ENCODE results near the gene PLPP1. TPM values are rescaled to one million over a fixed set of nuclear protein-coding genes. Genes with fewer than 3 reads are reported as not detected.

Gene PLPP1
- polyA plus RNA-seq, 4 donors = 79.4 to 101 (median 89.7) TPM

DNA sequence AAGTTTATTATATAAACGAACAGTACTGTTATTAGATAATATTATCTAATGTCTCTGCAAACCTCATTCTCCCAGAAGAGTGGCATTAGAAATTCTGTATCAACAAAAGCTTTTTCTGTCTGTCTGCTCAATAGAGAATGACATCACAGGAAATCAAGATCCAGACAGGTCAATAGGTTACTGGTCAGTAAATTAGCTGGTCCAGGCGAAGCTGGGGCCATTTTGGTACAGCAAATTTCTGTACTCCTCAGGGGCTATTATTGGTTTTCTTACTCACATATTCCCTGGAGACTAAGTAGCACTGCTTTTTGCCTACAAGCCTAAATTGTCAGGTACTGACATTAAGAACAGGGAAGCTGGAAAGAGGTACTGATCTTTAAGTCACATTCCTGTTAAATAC lies 80.5 kb downstream of the PLPP1 start:
- DNase-seq (ENCODE audit: low read depth in 4 of 4, low spot score in 2 of 4) = no peak

DNA sequence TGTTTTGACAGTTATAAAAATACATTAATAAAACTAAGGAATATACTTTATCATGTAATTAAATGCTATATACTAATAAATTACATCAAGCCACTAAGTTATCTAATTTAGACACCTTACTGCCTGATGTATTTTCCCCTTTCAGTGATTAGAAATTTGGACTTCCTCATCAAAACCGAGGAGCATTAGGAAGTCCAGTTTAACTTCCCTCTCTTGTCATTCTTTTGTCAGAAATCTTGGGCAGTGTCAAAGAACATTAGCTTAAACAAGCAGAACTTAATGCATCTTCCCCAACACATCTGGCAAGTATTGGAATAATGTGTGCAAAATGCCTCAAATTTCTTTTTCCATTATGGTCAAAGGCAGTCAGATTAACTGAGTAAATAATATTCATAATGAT lies 81.6 kb downstream of the PLPP1 start:
- DNase-seq (ENCODE audit: low read depth in 4 of 4, low spot score in 2 of 4) = no peak

DNA sequence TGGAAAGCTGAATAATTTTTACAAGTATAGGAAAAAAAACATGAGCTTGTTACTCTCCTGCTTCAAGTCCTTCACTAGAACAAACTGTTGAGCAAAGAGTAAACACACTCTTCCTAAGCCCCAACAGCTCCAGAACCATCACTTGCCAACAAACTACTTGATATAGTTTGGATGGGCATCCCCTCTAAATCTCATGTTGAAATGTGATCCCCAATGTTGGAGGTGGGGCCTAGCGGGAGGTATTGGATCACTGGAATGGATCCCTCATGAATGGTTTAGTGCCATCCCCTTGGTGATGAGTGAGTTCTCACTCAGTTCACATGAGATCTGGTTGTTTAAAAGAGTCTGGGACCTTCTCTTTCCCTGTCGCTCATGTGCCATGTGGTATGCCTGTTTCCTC lies 82.8 kb downstream of the PLPP1 start:
- no peak for DNase-seq (ENCODE audit: low read depth in 4 of 4, low spot score in 2 of 4)

DNA sequence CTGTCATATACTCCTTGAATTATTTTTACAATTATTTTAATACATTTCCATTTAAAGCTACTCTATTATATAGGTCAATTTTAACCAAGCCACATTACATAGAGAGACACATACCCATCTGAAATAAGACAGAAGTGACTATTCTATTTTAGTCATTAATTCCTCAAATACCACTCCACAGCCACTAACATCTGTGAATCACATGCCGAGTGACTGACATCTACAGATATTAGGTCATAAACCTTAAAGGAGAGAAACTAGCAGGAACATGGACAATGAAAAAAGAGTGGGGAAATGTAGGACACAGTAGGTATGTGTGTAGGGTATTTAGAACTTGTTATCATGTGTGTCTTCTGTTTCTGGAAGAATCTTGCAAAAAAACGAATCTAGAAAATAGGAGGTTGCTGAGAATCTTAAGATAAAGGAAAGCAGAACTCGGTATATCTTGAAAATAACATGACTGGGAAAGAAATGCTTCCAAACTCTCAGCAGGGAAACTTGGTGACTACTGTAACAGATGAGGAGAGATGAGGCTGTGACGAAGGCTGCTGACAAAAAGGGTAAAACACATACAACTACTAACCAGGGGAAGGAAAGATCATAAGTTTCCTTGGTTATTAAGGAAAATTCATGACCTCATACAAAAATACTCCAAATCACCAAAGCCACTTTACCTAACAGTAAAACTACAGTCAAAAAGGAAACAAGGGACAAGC lies 84.6 kb downstream of the PLPP1 start:
- DNase-seq (ENCODE audit: low read depth in 4 of 4, low spot score in 2 of 4) = no peak

DNA sequence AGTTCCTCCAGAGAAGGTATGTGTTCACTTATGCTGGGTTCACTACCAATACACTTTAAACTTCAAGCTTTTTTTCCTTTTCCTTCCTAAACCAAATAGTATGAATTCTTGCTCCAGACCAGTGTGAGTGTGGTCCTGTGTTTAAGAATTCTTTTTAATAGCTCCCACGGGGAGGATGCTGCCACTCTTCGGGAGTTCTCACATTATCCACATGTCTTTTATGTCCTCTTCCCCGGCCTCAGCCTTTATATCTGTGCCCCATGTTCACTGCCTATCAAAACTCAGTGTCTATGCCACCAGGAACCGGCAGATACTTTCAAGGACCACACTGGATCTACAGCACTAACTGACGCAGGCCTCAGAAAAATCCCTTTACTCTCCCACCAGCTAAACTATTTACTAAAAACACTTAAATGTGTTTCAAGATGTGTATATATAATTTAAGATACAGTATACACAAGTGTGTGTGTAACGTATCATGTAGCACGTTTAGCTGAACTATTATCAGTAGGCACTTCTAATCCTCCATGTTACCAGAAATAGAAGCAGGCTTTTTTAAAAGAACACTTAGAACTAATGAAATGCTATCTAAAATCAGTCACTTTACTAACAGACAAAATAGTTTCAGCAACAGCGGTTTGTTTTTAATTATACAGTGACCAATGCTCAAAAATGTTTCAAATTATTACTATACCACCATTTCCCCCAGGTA lies 88.0 kb downstream of the PLPP1 start:
- DNase-seq (ENCODE audit: low read depth in 4 of 4, low spot score in 2 of 4) = no peak

DNA sequence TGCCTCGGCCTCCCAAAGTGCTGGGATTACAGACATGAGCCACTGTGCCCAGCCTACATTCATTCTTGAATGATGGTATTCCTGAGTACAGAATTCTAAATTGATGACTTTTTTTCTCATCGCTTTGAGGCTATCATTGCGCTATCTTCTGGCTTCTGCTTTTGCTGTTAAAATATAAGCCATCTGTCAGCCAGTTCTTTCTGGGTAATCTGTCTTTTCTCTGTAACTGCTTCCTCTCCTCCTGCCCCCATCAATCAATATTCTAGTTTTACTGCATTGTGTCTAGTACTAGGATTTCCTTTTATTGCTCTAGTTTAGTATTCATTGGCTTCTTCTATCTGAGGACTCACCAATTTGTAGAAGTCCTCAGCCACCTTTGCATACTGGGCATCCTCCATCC lies 89.0 kb downstream of the PLPP1 start:
- DNase-seq (ENCODE audit: low read depth in 4 of 4, low spot score in 2 of 4) = no peak

DNA sequence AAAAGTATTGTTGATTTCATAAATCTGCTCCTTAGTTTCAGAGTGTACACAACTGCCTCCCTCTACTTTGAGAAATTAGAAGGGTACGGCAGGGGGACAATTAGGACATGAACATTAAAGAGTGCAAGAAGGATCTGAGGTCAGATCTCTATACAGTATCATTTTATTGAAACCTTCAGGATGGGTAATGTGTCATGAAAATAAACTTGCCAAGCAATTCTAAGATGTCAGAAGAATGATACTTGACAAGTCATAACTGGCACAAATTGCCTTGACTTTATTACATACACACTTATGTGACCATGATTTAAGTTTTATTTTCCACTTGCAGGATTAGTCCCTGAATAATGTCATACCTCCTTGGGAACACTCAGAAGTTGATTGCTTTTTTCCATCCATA lies 92.8 kb downstream of the PLPP1 start:
- no peak for DNase-seq (ENCODE audit: low read depth in 4 of 4, low spot score in 2 of 4)

DNA sequence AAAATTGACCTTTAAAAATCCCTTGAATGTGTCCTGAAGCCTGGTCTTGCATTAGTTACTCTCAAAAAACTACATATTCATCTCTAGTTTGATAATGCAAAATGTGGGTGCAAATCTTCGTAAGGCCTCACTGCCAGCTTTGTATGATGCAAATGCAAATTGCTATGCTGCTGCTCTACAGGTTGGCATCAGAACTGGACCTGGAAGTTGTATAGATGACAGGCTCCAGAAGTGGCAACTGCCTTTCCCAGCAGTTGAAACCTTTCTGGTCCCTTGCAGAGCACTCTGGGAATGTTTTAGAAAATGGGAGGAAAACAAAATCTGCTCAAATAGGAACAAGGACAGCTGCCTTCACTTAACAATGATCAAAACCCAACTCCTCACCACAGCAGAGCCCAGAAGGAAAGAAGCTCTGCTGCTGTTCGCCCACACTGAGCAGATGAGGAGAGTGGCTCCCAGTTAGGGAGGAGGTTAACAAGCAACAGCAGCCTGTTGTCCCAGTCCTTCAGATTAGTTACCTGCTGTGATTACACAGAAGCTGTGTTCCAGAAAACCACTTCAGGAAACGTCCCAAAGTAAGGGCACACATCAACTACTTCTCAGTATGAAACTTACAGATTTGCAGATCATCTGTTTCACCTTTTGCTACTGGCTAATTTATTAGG lies 93.5 kb downstream of the PLPP1 start:
- DNase-seq (ENCODE audit: low read depth in 4 of 4, low spot score in 2 of 4) = no peak

DNA sequence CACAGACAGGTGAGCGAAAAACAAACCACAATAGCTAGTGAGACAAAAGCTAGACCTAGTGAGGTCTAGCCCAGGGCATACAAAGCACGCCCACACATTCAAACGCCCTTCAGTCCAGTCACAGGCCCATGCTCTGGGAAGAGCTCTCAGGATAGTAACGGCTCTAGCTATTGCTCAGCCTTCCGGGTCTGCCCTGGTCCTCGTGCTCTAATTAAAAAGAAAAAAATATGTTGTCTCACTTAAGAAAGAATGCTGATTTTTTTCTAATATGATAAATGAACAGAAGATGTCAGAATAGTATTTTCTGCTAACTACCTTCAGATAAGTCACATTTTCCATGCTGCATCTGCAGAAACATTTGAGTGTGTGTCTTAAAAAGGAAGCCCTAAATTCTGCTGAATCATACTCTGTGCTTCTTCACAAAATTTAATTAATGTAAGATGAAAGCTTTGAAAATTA lies 94.5 kb downstream of the PLPP1 start:
- no peak for DNase-seq (ENCODE audit: low read depth in 4 of 4, low spot score in 2 of 4)

DNA sequence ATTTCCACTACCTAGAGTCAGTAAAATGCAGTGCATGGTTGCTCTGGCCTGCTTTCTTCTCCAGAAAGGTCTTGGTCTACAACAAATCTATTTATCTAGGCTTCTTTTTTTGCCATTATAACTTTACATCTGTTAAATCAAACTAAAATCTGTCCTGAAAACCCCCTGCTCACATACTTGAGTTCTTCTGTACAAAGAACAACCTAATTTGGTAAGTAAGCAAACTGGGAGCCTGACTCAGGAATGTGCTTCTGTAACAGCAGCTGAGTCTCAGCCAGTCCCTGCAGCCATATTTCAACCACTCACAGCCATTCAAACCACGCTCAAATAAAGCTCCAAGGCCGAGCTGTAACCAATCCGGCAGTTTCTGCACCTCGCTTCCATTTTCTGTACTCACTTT lies 95.8 kb downstream of the PLPP1 start:
- DNase-seq (ENCODE audit: low read depth in 4 of 4, low spot score in 2 of 4) = peak in 3 of 4 donors; percentile 47 to 65 (median 56)

DNA sequence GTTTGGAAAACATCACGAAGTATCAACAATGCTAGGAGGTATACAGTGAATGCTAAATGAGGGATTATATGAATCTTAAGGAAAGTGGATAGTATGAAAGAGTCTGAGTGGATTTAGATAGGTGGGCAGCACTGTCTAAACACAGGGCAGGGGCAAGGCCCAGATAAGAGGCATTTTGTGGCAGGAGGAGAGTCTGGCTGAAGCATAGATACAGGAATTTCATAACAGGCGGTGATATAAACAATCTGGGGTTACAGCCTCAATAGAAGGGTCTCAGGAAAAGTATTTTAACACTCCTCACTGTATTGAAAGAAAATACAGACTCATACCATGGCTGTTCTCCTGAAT lies 96.9 kb downstream of the PLPP1 start:
- no peak for DNase-seq (ENCODE audit: low read depth in 4 of 4, low spot score in 2 of 4)

DNA sequence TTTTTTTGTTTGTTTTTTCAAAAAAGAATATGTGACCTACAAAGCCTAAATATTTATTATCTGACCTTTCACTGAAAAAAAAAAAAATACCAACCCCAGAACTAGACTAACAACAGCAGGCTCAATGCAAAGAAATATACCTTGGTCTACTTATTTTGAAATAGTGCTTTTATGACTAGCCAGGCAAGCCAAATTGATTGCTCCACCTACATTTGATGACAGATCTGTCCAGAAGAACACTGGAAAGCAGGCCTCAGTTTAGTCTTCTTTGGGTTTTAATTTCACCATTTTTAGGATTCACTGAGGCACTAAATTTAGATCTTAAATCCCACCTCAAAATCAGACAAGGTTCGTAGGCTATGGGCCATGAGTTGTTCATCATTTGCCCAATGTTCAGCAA lies 97.3 kb downstream of the PLPP1 start:
- no peak for DNase-seq (ENCODE audit: low read depth in 4 of 4, low spot score in 2 of 4)

DNA sequence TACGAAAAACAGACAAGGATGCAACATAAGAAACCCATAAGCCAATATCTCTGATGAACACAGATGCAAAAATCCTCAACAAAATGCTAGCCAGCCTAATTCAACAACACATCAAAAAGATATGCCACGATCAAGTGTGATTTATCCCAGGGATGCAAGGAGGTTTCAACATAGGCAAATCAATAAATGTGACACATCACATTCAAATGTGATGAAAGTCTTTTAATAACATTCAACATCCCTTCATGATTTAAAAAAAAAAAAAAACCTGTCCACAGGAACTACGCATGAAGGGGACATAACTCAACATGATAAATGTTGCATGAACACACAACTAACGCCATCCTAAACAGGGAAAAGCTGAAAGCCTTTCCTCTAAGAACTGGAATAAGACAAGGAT lies 102.2 kb downstream of the PLPP1 start:
- no peak for DNase-seq (ENCODE audit: low read depth in 4 of 4, low spot score in 2 of 4)

DNA sequence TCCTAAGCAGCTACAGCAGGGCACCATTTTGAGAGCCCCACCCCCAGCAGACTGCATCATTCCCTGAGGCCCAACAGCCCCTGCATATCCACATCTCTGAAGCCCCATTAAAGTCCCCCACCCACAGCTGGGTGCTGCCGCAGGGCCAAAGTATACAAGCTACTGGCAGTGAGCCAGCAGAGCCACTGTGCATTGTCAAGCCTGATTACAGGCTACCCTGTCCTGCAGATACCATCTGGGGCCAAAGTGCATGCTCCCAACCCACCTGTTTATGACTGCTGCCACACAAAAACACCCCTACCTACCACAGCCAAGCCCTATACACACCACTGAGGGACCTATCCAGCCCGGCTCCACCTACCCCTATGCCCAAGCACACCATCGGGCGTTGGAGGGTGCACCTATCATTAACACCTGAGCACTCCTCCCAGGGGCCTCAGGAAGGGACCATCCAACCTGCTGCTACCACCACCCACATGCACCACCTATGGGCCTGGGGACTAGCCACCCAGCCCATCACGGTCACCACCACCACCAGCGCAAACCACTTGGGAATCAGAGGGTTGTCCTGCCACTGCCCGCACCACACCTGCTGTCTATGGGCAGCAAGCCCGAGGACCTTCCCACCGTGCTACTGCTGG lies 105.0 kb downstream of the PLPP1 start:
- no peak for DNase-seq (ENCODE audit: low read depth in 4 of 4, low spot score in 2 of 4)

DNA sequence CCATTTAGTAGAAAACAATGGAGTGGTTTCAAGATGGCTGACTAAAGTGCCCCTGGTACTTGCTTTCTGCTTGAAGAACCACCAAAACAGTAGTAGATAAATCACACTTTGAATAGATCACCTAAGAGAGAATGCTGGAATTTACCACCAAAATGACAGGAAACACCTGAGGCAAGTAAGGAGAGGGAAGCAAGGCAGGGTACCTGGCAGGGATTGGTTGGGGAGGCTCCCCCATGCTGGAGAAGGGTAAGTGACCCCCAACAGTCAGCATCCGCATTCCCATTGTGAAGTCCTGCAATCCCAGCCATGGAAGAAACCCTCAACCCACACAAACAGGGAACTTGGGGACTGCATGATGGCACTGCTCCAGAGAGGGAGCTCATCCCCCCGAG lies 105.5 kb downstream of the PLPP1 start:
- no peak for DNase-seq (ENCODE audit: low read depth in 4 of 4, low spot score in 2 of 4)

DNA sequence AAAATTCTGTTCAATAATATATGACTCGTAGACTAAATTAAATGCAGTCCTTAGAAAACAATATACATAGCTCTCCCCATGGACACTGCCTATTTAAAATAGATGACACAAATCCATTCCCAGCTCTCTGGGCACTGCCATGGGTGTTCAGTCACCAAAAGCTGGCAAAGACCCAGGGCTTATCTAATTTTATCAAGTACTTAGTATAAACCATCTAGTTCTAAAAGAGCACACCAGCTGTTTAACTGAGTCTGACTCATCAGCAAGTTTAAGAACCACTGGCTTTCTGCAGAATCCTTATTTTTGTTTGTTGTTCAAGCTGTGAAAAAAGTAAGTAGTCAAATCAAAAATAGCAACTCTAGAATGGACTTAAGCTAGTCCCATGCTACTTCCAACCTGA lies 107.6 kb downstream of the PLPP1 start:
- DNase-seq (ENCODE audit: low read depth in 4 of 4, low spot score in 2 of 4) = no peak

DNA sequence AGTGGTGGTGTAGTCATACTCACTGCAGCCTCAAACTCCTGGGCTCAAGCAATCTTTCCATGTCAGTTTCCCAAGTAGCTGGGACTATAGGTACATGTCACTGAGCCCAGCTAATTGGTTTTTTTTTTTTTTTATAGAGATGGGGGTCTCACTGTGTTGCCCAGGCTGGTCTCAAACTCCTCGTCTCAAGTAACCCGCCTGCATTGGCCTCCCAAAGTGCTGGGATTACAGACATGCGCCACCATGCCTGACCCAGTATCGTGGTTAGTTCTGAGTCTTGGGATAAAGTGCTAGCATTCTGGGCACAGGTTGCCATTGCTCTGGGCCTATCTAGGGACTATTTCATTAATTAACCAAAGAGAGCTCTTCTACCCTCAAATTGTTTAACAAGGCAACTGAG lies 108.3 kb downstream of the PLPP1 start:
- no peak for DNase-seq (ENCODE audit: low read depth in 4 of 4, low spot score in 2 of 4)

DNA sequence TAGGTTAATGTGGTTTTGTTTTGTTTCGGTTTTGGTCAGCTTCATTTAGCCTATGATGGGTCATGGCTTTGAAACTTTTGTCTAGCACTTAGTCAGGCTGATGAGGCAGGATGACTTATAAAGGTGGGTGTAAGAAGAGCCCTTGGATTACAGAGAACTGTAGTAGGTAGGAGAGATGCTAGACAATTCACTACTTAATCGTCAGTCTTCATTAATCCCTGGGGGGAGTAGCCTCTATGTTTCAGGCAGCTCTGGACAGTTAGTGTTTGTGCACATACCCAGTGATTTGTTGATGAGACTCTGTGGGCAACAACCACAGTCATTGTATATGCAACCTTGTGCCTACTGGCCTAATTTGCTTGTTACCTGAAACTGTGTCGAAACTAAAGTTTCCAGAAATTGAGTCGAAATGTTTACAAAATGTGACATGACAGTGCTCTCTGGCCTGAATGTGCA lies 113.7 kb downstream of the PLPP1 start:
- no peak for DNase-seq (ENCODE audit: low read depth in 4 of 4, low spot score in 2 of 4)

DNA sequence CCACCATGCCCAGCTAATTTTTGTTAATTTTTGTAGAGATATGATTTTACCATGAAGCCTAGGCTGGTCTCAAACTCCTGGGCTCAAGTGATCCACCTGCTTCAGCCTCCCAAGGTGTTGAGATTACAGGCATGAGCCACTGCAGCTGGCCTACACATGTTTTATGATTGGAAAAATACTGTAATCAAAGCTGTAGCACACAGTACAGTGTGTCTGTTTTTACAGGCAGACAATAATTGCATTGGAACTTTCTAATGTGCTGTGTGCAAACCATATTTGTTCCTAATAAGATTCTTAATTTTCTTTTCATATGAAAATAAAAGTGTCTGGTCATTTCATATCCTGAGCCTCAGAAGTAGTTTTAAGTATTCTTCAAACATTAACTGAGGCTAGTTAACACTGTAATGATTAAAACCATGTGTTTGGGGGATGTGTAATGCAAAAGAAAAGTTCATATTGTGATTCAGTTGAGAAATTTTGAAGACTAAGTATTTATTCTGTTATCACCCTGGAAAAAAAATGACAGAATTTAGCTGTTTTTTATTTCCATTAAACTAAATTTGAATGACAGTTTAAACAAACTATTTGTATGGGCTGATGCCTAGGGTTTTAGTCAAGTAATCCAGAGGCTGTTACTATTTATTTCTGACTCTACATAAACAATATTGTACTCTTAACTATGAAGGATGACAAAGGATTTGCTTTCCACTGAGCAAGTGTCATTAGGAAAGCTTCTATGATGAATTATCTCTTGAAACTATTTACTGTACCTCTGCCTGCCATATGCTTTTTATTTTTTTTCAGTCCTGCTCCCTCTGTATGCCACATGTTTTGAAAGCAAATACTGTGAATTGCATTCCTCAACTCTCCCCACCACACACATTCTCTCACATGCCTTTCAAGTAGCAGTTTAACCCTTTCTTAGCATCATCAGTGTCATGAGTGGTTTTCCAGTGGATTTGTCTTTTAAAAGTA lies 115.5 kb downstream of the PLPP1 start:
- DNase-seq (ENCODE audit: low read depth in 4 of 4, low spot score in 2 of 4) = no peak

DNA sequence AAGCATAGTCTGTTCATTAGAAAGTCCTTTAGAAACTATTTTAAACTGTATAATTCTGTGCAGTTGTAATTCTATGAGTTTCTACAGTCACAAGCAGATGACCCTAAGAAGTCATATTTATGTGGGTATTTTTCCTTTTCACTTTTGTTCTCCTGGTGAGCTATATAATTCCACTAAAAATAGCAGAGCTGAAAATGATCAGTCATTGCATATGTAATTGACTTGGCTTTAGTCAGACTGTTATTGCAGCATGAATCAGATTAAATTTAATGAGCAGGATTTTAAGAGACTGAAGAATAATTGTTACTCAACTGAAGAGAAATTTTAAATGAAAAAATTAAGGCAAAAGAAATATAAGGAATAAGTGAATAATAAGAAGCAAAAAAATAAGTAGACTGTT lies 118.5 kb downstream of the PLPP1 start:
- DNase-seq (ENCODE audit: low read depth in 4 of 4, low spot score in 2 of 4) = no peak

Data from left renal cortex interstitium (tissue), 4 donors.